Tibial artery (tissue), 4 donors: Measurements from ENCODE around the gene GRIA3.
"Not testable (repeated sequence)": the region's sequence is repeated elsewhere in the genome, so short reads cannot be mapped to it uniquely, and the experiment has no call there.

Experiments
- DNase-seq, 2 donors: peaks; one replicate each; pipeline ENCODE4 v3.0.0-alpha.2; 2019
- H3K27ac ChIP-seq, 2 donors: fragments of 200-600 bp; sonication (generic) in 1 of 2; 1 replicate in 1 of 2; 2 replicates in 1 of 2; pipeline ENCODE4 v1.5.1; 2018 to 2019; ENCODE audit warnings: mild to moderate bottlenecking in 1 of 2
- H3K27me3 ChIP-seq, 2 donors: fragments of 200-600 bp; sonication (generic) in 1 of 2; one replicate each; pipeline versions ENCODE4 v1.5.1 to v1.6.0; 2016 to 2019
- H3K36me3 ChIP-seq, 3 donors: fragments of 200-600 bp; sonication (generic) in 2 of 3; one replicate each; pipeline ENCODE4 v1.5.1; 2016 to 2019; ENCODE audit warnings: mild to moderate bottlenecking in 2 of 3
- H3K4me1 ChIP-seq, 4 donors: fragments of 200-600 bp; sonication (generic) in 2 of 4; 1 replicate in 3 of 4; 2 replicates in 1 of 4; pipeline ENCODE4 v1.5.1; 2016 to 2019
- H3K4me3 ChIP-seq, 2 donors: fragments of 200-600 bp; sonication (generic) in 1 of 2; 1 replicate in 1 of 2; 2 replicates in 1 of 2; pipeline ENCODE4 v1.5.1; 2018 to 2019; ENCODE audit warnings: mild to moderate bottlenecking in 2 of 2
- H3K9me3 ChIP-seq, 3 donors: fragments of 200-600 bp; sonication (generic) in 1 of 3; one replicate each; pipeline ENCODE4 v1.5.1; 2016 to 2019
- intact Hi-C: fragments of 100-400 bp; cut with DNase I; formaldehyde crosslinking; loops from one replicate; pipeline ENCODE4 v1.15.0; 2023; ENCODE audit warnings: low total_unique reads
- TF ChIP-seq, protein P1 (sequence below), 2 experiments: fragments of 200-600 bp in 1 of 2; fragments of 450-650 bp in 1 of 2; IDR thresholded peaks; one replicate each; pipeline ENCODE4 v1.5.1; 2017 to 2019; ENCODE audit warnings: antibody characterized with exemption in 2 of 2, mild to moderate bottlenecking in 1 of 2, moderate library complexity in 1 of 2

Gene GRIA3

DNA sequence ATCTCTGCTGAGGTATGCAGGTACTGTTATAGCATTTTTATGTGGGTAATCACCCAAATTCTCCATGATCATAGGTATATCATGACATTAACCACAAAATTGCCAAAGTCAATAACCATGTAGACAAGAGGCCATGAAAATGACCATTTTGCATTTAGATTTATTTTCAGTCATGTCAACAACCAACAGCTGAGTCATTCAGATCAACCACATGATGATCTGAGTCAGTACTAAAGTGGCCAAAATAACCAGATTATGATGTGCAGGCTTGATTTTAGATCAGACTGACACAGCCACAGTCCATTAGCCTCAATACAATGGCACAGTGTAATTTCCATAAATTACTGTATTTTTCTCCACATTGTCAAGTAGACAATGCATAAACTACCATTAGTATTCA, 240.5 kb downstream of the GRIA3 start:
- TF ChIP-seq, protein P1, sequence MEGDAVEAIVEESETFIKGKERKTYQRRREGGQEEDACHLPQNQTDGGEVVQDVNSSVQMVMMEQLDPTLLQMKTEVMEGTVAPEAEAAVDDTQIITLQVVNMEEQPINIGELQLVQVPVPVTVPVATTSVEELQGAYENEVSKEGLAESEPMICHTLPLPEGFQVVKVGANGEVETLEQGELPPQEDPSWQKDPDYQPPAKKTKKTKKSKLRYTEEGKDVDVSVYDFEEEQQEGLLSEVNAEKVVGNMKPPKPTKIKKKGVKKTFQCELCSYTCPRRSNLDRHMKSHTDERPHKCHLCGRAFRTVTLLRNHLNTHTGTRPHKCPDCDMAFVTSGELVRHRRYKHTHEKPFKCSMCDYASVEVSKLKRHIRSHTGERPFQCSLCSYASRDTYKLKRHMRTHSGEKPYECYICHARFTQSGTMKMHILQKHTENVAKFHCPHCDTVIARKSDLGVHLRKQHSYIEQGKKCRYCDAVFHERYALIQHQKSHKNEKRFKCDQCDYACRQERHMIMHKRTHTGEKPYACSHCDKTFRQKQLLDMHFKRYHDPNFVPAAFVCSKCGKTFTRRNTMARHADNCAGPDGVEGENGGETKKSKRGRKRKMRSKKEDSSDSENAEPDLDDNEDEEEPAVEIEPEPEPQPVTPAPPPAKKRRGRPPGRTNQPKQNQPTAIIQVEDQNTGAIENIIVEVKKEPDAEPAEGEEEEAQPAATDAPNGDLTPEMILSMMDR (IDR thresholded peaks at IDR 0.05) = no peak
- Histone ChIP-seq H3K36me3 (no peaks in the 10 kb centered on the region), H3K4me3 (no peak overlapping the region), H3K4me1 (peaks cover 0 to 23% (median 0%) of the 10 kb centered on the region in 4 donors), H3K27ac (peak overlapping the region in 1 of 2 donors; percentile 46), H3K27me3 (no peaks in the 10 kb centered on the region), H3K9me3 (no peaks in the 10 kb centered on the region)
- intact Hi-C loops = no loop called here
- no peak for DNase-seq

DNA sequence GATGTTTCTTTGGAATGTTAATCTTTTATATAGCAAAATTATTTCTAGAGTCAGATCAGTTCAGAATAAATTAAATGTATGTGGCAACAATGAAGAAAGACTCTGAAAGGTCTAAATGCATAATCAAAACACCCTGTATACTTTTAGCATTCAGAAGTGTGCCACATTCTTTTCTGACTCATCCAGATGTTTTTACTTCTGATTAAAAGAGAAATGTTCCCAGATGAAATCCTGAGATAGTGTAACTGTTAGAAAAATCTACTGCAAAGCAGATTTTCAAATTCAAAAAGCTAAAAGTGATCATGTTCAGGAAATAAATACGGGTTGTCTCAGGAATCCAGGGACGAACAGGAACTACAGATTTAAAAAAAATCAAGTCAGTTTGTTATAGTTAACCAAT, 241.4 kb downstream of the GRIA3 start:
- intact Hi-C loops = no loop called here
- Histone ChIP-seq H3K4me3 (no peak overlapping the region), H3K27me3 (no peaks in the 10 kb centered on the region), H3K4me1 (peaks cover 0 to 23% (median 0%) of the 10 kb centered on the region in 4 donors), H3K36me3 (no peaks in the 10 kb centered on the region), H3K9me3 (no peaks in the 10 kb centered on the region), H3K27ac (peak overlapping the region in 1 of 2 donors; percentile 46)
- TF ChIP-seq, protein P1 (IDR thresholded peaks at IDR 0.05) = no peak
- DNase-seq = no peak

DNA sequence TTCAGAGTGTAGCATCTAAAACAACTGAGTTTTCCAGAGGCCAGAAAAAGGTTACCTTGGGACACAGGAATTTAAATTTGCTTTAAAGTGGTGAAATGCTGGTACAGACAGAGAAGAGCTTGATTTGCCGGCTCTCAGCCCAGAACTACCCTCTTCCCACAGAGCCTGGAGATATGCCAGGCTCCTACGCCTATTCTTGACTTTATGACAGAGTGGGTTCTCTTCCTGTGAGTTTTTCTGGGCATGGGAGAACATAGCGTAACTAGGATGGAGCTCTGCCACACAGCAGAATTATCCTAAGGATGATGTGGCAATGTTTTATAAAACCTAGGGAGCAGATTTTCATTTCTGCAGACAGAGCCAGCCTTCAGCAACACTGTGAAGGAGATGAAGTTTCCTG, 241.8 kb downstream of the GRIA3 start:
- no peak overlapping the region for H3K4me3 ChIP-seq
- TF ChIP-seq, protein P1 (IDR thresholded peaks at IDR 0.05) = no peak
- no peaks in the 10 kb centered on the region for H3K36me3 ChIP-seq
- intact Hi-C loops = no loop called here
- no peaks in the 10 kb centered on the region for H3K27me3 ChIP-seq
- H3K27ac ChIP-seq = peak overlapping the region in 1 of 2 donors; percentile 46
- H3K4me1 ChIP-seq = peaks cover 0 to 23% (median 0%) of the 10 kb centered on the region in 4 donors
- DNase-seq = peak; percentile 22 to 71
- no peaks in the 10 kb centered on the region for H3K9me3 ChIP-seq

DNA sequence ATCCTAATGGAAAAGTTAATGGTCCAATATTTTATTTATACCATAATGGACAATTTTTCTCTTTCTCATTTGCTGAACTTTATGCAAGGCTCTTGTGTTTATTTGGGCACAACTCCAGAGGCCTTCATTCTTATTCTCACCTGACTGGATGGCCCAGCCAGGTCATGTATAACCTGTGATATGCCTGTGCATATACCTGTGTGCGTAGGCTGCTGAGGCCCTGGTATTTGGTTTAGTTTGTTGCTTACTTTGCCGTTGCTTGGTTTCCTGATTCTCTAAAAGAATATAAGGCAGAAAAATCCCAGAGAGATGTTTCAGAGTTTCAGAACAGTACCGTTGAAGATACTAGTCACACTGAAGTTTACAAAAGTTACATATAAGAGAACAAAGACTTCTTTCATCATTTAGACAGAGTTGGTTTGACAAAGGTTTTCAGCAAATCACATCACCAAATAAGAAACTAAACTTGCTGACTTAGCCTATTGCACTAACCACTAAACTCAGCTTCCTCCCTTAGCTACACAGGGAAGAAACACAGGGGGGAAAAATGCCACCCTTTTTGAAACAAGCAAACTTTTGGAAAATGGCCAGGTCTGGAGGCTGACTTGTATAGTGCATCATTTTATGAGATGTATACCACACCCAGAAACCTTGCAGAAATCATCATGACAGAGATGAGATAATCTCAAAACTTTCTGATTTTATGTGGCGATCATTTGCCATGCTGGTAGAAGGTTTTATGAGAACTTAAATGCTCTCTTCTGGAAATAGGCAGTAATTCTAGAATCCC, 248.5 kb downstream of the GRIA3 start:
- TF ChIP-seq, protein P1 (IDR thresholded peaks at IDR 0.05) = no peak
- H3K27me3 ChIP-seq = no peaks in the 10 kb centered on the region
- no peak for DNase-seq
- no peak overlapping the region for H3K4me3 ChIP-seq
- no peaks in the 10 kb centered on the region for H3K9me3 ChIP-seq
- H3K36me3 ChIP-seq = no peaks in the 10 kb centered on the region
- no peak overlapping the region for H3K27ac ChIP-seq
- intact Hi-C loops = no loop called here
- no peaks in the 10 kb centered on the region for H3K4me1 ChIP-seq

DNA sequence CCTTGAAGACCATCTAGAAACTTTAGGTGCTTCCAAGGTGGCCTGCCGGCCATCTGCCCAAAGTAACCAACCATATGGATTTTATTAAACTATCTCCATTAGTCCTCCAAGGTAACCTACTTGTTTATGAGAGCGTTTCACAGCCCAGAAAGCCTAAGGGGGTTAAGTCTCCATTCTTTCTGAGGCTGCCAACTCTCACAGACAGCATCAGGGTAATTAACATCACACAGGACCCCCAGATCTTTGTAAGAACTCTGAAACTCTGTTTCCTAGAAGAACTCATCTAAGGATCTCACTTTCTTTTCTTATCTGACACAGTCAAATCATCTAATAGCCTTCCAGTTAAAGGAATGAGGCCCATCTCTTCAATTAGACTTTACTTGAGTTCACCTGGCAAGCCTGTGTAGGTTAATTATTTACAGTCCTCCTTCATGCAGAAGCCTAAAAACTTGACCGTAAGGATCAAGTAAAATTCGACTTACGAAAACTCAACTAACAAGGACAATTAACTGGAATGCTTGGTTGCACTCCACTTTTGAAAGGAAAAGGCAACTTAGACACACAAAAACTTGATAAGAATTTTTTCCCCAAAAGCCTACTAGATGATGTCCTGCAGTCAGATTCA, 252.5 kb downstream of the GRIA3 start:
- Histone ChIP-seq H3K27ac (no peak overlapping the region), H3K4me3 (no peak overlapping the region), H3K36me3 (no peaks in the 10 kb centered on the region), H3K4me1 (no peaks in the 10 kb centered on the region), H3K27me3 (no peaks in the 10 kb centered on the region), H3K9me3 (no peaks in the 10 kb centered on the region)
- no peak for DNase-seq
- intact Hi-C loops = no loop called here
- TF ChIP-seq, protein P1 (IDR thresholded peaks at IDR 0.05) = no peak

DNA sequence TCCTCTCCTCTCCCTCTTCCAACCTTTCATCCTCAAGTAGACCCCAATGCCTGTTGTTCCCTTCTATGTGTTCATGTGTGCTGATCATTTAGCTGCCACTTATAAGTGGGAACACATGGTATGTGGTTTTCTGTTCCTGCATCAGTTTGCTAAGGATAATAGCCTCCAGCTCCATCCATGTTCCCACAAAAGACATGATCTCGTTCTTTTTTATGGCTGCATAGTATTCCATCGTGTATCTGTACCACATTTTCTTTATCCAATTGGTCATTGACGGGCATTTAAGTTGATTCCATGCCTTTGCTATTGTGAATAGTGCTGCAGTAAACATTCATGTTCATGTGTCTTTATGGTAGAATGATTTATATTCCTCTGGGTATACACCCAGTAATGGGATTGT, 255.8 kb downstream of the GRIA3 start:
- H3K27ac ChIP-seq, H3K4me3 ChIP-seq, H3K4me1 ChIP-seq, H3K36me3 ChIP-seq, H3K9me3 ChIP-seq, H3K27me3 ChIP-seq, DNase-seq, intact Hi-C loops: not testable (repeated sequence)
